Neural crest cell (in vitro differentiated cells): Measurements from ENCODE around the gene CASP2. TPM values are rescaled to one million over a fixed set of nuclear protein-coding genes. Genes with fewer than 3 reads are reported as not detected.

Source experiments
- DNase-seq: peaks from one replicate; pipeline ENCODE4 v3.0.0; 2021; ENCODE audit warnings: low read depth, mixed read lengths, low spot score
- H3K27ac Mint-ChIP-seq: one replicate; pipeline ENCODE4 v1.8.0; 2021; ENCODE audit warnings: mild to moderate bottlenecking, mixed read lengths; ENCODE audit not compliant: unreplicated experiment
- H3K27me3 Mint-ChIP-seq: 2 replicates; pipeline ENCODE4 v1.8.0; 2021; ENCODE audit warnings: low read depth, mild to moderate bottlenecking, mixed read lengths
- H3K36me3 Mint-ChIP-seq: 2 replicates; pipeline ENCODE4 v1.8.0; 2021; ENCODE audit warnings: low read depth, mild to moderate bottlenecking, mixed read lengths
- H3K4me1 Mint-ChIP-seq: 2 replicates; pipeline ENCODE4 v1.8.0; 2021; ENCODE audit warnings: mixed read lengths
- H3K4me3 Mint-ChIP-seq: one replicate; pipeline ENCODE4 v1.8.0; 2021; ENCODE audit warnings: mild to moderate bottlenecking, mixed read lengths
- H3K9me3 Mint-ChIP-seq: 2 replicates; pipeline ENCODE4 v1.8.0; 2021; ENCODE audit warnings: mixed read lengths
- CTCF ChIP-seq: fragments of 200-600 bp; sonication (generic); conservative IDR thresholded peaks from 2 replicates; pipeline ENCODE4 v1.5.0; 2021; ENCODE audit warnings: antibody characterized with exemption, mild to moderate bottlenecking
- total RNA-seq: library from RNA; stranded (reverse); gene quantifications from 2 replicates; pipeline ENCODE4 v1.2.1, GENCODE V29; 2021

CASP2 gene
- total RNA-seq, 1 donor from 2014 or later = 76.2 TPM

GRCh38 chr7:143304938-143305337 lies 16.8 kb downstream of the CASP2 start:
- H3K4me1 Mint-ChIP-seq = no peaks in the 10 kb centered on the region
- no peaks in the 10 kb centered on the region for H3K27me3 Mint-ChIP-seq
- H3K36me3 Mint-ChIP-seq = peaks cover 41% of the 10 kb centered on the region
- H3K27ac Mint-ChIP-seq = no peak overlapping the region
- no peak for DNase-seq
- H3K9me3 Mint-ChIP-seq = no peaks in the 10 kb centered on the region
- no peak overlapping the region for H3K4me3 Mint-ChIP-seq
- no peak for TF ChIP-seq CTCF

- no peaks in the 10 kb centered on the region for H3K9me3 Mint-ChIP-seq
- H3K4me3 Mint-ChIP-seq = no peak overlapping the region
- peak; percentile 70 for TF ChIP-seq CTCF
- DNase-seq = peak; percentile 68
- H3K27me3 Mint-ChIP-seq = no peaks in the 10 kb centered on the region
- H3K4me1 Mint-ChIP-seq = no peaks in the 10 kb centered on the region
- H3K27ac Mint-ChIP-seq = no peak overlapping the region
- peaks cover 38% of the 10 kb centered on the region for H3K36me3 Mint-ChIP-seq
Measured at GRCh38 chr7:143305423-143306070, 17.4 kb downstream of the CASP2 start.

GRCh38 chr7:143308632-143309031 lies 20.5 kb downstream of the CASP2 start:
- H3K36me3 Mint-ChIP-seq = peaks cover 43% of the 10 kb centered on the region
- no peak for TF ChIP-seq CTCF
- H3K27ac Mint-ChIP-seq = no peak overlapping the region
- H3K4me1 Mint-ChIP-seq = no peaks in the 10 kb centered on the region
- H3K27me3 Mint-ChIP-seq = no peaks in the 10 kb centered on the region
- no peaks in the 10 kb centered on the region for H3K9me3 Mint-ChIP-seq
- no peak overlapping the region for H3K4me3 Mint-ChIP-seq
- DNase-seq = no peak

- Mint-ChIP-seq H3K27me3 (no peaks in the 10 kb centered on the region), H3K27ac (no peak overlapping the region), H3K4me3 (no peak overlapping the region), H3K4me1 (no peaks in the 10 kb centered on the region), H3K9me3 (no peaks in the 10 kb centered on the region), H3K36me3 (peaks cover 19% of the 10 kb centered on the region)
- TF ChIP-seq CTCF = no peak
- DNase-seq = no peak
Measured at GRCh38 chr7:143314127-143314526, 26.0 kb downstream of the CASP2 start.

GRCh38 chr7:143315776-143316175 lies 27.6 kb downstream of the CASP2 start, which contains the start of gene CLCN1:
Gene CLCN1 (plus strand): TSS chr7:143316111. CDS start chr7:143316213, 102 bp downstream.
- Mint-ChIP-seq H3K27ac (peak within 1 kb of the TSS; percentile 5), H3K4me3 (no peak within 1 kb of the TSS), H3K27me3 (no peaks in the 10 kb centered on the region), H3K36me3 (peaks cover 17% of the 10 kb centered on the region), H3K4me1 (no peaks in the 10 kb centered on the region), H3K9me3 (no peaks in the 10 kb centered on the region)
- no peak for DNase-seq
- TF ChIP-seq CTCF = no peak
